ENCODE results near the gene PSMB4.

GRCh38 chr1:151371370-151372057 lies 27.9 kb upstream of the PSMB4 start:
- TF ChIP-seq CTCF (conservative IDR thresholded peaks at IDR 0.05; ENCODE audit: low read length) (no peak), EZH2phosphoT487 (IDR thresholded peaks at IDR 0.05; ENCODE audit: borderline replicate concordance) (no peak)
